Immature natural killer cell (primary cell): ENCODE data around the gene NRROS. TPM values are rescaled to one million over a fixed set of nuclear protein-coding genes. Genes with fewer than 3 reads are reported as not detected.
"Not testable (repeated sequence)": the region's sequence is repeated elsewhere in the genome, so short reads cannot be mapped to it uniquely, and the experiment has no call there.

Experiments
- DNase-seq, 3 donors: peaks; one replicate each; pipeline ENCODE4 v3.0.0; 2022; ENCODE audit warnings: mixed read lengths in 1 of 3
- H3K27ac Mint-ChIP-seq, 6 donors: one replicate each; pipeline ENCODE4 v1.8.0; 2020; ENCODE audit warnings: mixed read lengths in 6 of 6, mild to moderate bottlenecking in 5 of 6, inconsistent platforms in 4 of 6, moderate library complexity in 3 of 6
- H3K27me3 Mint-ChIP-seq, 3 donors: one replicate each; pipeline ENCODE4 v1.8.0; 2020 to 2021; ENCODE audit warnings: low read depth in 3 of 3, mild to moderate bottlenecking in 3 of 3, mixed read lengths in 3 of 3, moderate library complexity in 3 of 3, inconsistent platforms in 1 of 3
- H3K36me3 Mint-ChIP-seq, 3 donors: one replicate each; pipeline ENCODE4 v1.8.0; 2020; ENCODE audit warnings: mixed read lengths in 3 of 3, inconsistent platforms in 2 of 3, mild to moderate bottlenecking in 2 of 3
- H3K4me1 Mint-ChIP-seq, 2 donors: one replicate each; pipeline ENCODE4 v1.8.0; 2020; ENCODE audit warnings: inconsistent platforms in 2 of 2, mild to moderate bottlenecking in 2 of 2, mixed read lengths in 2 of 2, moderate library complexity in 1 of 2
- H3K4me3 Mint-ChIP-seq, 5 donors: one replicate each; pipeline ENCODE4 v1.8.0; 2020; ENCODE audit warnings: mild to moderate bottlenecking in 5 of 5, mixed read lengths in 5 of 5, inconsistent platforms in 3 of 5, moderate library complexity in 3 of 5
- H3K9me3 Mint-ChIP-seq, 6 donors: one replicate each; pipeline ENCODE4 v1.8.0; 2020; ENCODE audit warnings: mild to moderate bottlenecking in 6 of 6, mixed read lengths in 6 of 6, inconsistent platforms in 4 of 6, moderate library complexity in 3 of 6
- polyA plus RNA-seq, 3 donors: library from polyadenylated mRNA; unstranded; fragments of 300-500 nt; fragmentation: Illumina TruSeq; gene quantifications; one replicate each; pipeline ENCODE4 v1.2.3, GENCODE V29; 2021

NRROS gene
- 10 to 100 TPM in 1 of 3 donors, 1 to 10 TPM in 2; 6.3 to 14.1 (median 8.0) TPM for polyA plus RNA-seq

GRCh38 chr3:196639483-196640296 lies at the start of gene NRROS:
Gene NRROS (plus strand): TSS chr3:196639694. CDS start chr3:196654540, 14,846 bp downstream.
- Mint-ChIP-seq H3K27ac (peak within 1 kb of the TSS; percentile 88 to 100 (median 98)), H3K4me3 (peak within 1 kb of the TSS; percentile 86 to 98 (median 91)), H3K27me3 (peaks cover 11 to 15% (median 14%) of the 10 kb centered on the region in 3 donors), H3K4me1 (peaks cover 91 to 97% of the 10 kb centered on the region in 2 donors), H3K36me3 (peaks cover 2 to 18% (median 4%) of the 10 kb centered on the region in 3 donors), H3K9me3 (peaks cover 0 to 3% (median 0%) of the 10 kb centered on the region in 6 donors)
- peak; percentile 81 to 82 (median 81) for DNase-seq

- peaks cover 0 to 5% (median 0%) of the 10 kb centered on the region in 3 donors for H3K27me3 Mint-ChIP-seq
- no peak overlapping the region for H3K27ac Mint-ChIP-seq
- H3K9me3 Mint-ChIP-seq = no peaks in the 10 kb centered on the region
- DNase-seq = no peak
- no peaks in the 10 kb centered on the region for H3K4me1 Mint-ChIP-seq
- peaks cover 7 to 12% (median 7%) of the 10 kb centered on the region in 3 donors for H3K36me3 Mint-ChIP-seq
- H3K4me3 Mint-ChIP-seq = no peak overlapping the region
Observed at GRCh38 chr3:196590279-196590678, 49.2 kb upstream of the NRROS start.

GRCh38 chr3:196596355-196596754 lies 43.1 kb upstream of the NRROS start:
- H3K4me3 Mint-ChIP-seq = no peak overlapping the region
- H3K27ac Mint-ChIP-seq = no peak overlapping the region
- H3K36me3 Mint-ChIP-seq = no peaks in the 10 kb centered on the region
- no peaks in the 10 kb centered on the region for H3K9me3 Mint-ChIP-seq
- no peak for DNase-seq
- H3K27me3 Mint-ChIP-seq = peaks cover 2 to 7% (median 6%) of the 10 kb centered on the region in 3 donors
- H3K4me1 Mint-ChIP-seq = peaks cover 8 to 12% of the 10 kb centered on the region in 2 donors

GRCh38 chr3:196597971-196598733 lies 41.3 kb upstream of the NRROS start:
- peak in 2 of 3 donors; percentile 36 to 59 for DNase-seq
- H3K36me3 Mint-ChIP-seq, H3K27me3 Mint-ChIP-seq, H3K9me3 Mint-ChIP-seq: not testable (repeated sequence)
- peak overlapping the region in 2 of 6 donors; percentile 1 to 76 for H3K27ac Mint-ChIP-seq
- peak overlapping the region; percentile 74 to 91 (median 81) for H3K4me3 Mint-ChIP-seq
- peaks cover 8 to 12% of the 10 kb centered on the region in 2 donors for H3K4me1 Mint-ChIP-seq

DNA sequence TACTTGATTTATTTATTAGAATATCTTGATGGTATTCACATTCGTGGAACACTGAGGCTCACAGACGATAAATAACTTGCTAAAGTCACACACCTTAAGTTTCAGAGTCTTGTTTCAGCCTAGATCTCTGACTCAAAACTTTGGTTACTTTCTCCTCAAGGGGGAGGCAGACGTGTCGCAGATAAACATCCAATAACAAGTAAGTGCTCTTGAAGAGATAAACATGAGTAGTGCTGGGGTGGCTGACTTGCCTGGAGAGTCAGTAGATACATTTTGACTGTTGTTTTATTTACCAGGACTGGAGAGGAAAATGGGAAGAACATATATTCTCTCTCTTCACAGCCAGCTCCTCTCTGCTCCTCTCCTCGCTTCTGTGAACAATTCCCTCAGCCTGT lies 39.8 kb upstream of the NRROS start:
- Mint-ChIP-seq H3K9me3 (no peaks in the 10 kb centered on the region), H3K27ac (no peak overlapping the region), H3K36me3 (no peaks in the 10 kb centered on the region), H3K27me3 (peaks cover 2 to 6% (median 4%) of the 10 kb centered on the region in 3 donors), H3K4me3 (no peak overlapping the region), H3K4me1 (peaks cover 8 to 12% of the 10 kb centered on the region in 2 donors)
- DNase-seq = no peak

DNA sequence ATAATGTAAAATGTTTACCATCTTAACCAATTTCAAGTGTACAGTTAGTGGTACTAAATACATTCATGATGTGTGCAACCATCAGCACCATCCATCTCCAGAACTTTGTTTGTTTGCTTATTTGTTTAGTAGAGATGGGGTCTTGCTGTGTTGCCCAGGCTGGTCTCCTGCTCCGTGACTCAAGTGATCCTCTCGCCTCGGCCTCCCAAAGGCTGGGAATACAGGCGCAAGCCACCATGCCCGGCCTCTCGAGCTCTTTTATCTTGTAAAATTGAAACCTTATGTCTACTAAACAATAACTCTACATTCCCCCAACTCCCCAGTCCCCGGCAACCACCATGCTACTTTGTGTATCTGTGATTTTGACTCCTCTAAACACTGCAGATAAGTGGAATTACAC lies 39.1 kb upstream of the NRROS start:
- Mint-ChIP-seq H3K27ac (no peak overlapping the region), H3K4me3 (no peak overlapping the region), H3K9me3 (no peaks in the 10 kb centered on the region), H3K4me1 (peaks cover 8 to 12% of the 10 kb centered on the region in 2 donors), H3K27me3 (peaks cover 1 to 6% (median 2%) of the 10 kb centered on the region in 3 donors), H3K36me3 (no peaks in the 10 kb centered on the region)
- DNase-seq = no peak

GRCh38 chr3:196602673-196603072 lies 36.8 kb upstream of the NRROS start:
- Mint-ChIP-seq H3K4me1 (peaks cover 8 to 11% of the 10 kb centered on the region in 2 donors), H3K27me3 (peaks cover 0 to 6% (median 0%) of the 10 kb centered on the region in 3 donors), H3K36me3 (no peaks in the 10 kb centered on the region), H3K27ac (no peak overlapping the region), H3K4me3 (no peak overlapping the region), H3K9me3 (no peaks in the 10 kb centered on the region)
- no peak for DNase-seq

GRCh38 chr3:196603683-196604082 lies 35.8 kb upstream of the NRROS start:
- H3K4me3 Mint-ChIP-seq = no peak overlapping the region
- H3K36me3 Mint-ChIP-seq = no peaks in the 10 kb centered on the region
- no peak for DNase-seq
- no peaks in the 10 kb centered on the region for H3K9me3 Mint-ChIP-seq
- no peak overlapping the region for H3K27ac Mint-ChIP-seq
- H3K4me1 Mint-ChIP-seq = peaks cover 0 to 4% of the 10 kb centered on the region in 2 donors
- no peaks in the 10 kb centered on the region for H3K27me3 Mint-ChIP-seq

- peaks cover 5 to 11% of the 10 kb centered on the region in 2 donors for H3K4me1 Mint-ChIP-seq
- no peak for DNase-seq
- peaks cover 0 to 1% (median 0%) of the 10 kb centered on the region in 3 donors for H3K27me3 Mint-ChIP-seq
- no peaks in the 10 kb centered on the region for H3K36me3 Mint-ChIP-seq
- H3K4me3 Mint-ChIP-seq = no peak overlapping the region
- H3K27ac Mint-ChIP-seq = no peak overlapping the region
- no peaks in the 10 kb centered on the region for H3K9me3 Mint-ChIP-seq
Observed at GRCh38 chr3:196604548-196604947, 34.9 kb upstream of the NRROS start.

GRCh38 chr3:196608693-196609092 lies 30.8 kb upstream of the NRROS start:
- Mint-ChIP-seq H3K4me1 (peaks cover 42 to 53% of the 10 kb centered on the region in 2 donors), H3K4me3 (peak overlapping the region in 1 of 5 donors; percentile 38), H3K27ac (peak overlapping the region in 3 of 6 donors; percentile 45 to 83 (median 53)), H3K36me3 (no peaks in the 10 kb centered on the region), H3K27me3 (peaks cover 1 to 2% (median 2%) of the 10 kb centered on the region in 3 donors), H3K9me3 (no peaks in the 10 kb centered on the region)
- no peak for DNase-seq

- Mint-ChIP-seq H3K27me3 (peaks cover 2 to 4% (median 3%) of the 10 kb centered on the region in 3 donors), H3K27ac (peak overlapping the region; percentile 77 to 95 (median 92)), H3K9me3 (no peaks in the 10 kb centered on the region), H3K4me3 (peak overlapping the region; percentile 58 to 79 (median 74)), H3K36me3 (no peaks in the 10 kb centered on the region), H3K4me1 (peaks cover 46 to 58% of the 10 kb centered on the region in 2 donors)
- DNase-seq = peak; percentile 86 to 89 (median 87)
Observed at GRCh38 chr3:196609343-196609775, 30.1 kb upstream of the NRROS start.

DNA sequence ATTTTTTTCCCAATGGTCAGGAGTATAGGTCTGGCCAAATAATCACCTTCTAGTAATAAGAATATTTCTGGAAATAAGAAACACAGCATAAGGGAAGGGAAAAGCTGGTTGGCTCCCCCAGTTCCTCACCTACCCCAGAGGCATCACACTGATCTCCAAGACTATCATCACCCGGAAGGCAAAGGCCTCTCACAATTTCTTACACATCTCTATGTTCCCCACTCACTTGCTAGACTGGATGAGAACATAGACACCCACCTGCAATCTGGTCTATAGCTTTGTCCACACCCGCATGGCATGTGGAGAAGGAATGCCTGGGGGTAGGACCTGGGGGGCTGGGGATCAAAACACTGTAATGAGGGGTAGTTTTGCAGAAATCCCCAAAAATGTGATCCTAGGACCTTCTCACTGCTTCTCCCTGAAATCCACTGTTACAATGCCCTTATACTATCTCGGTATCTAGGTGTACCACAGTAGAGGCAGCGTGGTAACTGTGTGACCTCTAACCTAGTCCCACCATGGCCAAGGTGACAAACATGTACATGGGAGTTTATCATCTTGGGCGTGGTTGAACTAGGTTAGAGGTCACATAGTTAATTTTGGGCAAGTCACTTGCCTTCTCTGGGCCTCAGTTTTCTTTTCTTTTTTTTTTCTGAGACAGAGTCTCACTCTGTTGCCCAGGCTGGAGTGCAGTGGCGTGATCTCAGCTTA lies 29.5 kb upstream of the NRROS start:
- Mint-ChIP-seq H3K4me3 (peak overlapping the region; percentile 58 to 79 (median 74)), H3K9me3 (no peaks in the 10 kb centered on the region), H3K4me1 (peaks cover 46 to 58% of the 10 kb centered on the region in 2 donors), H3K36me3 (no peaks in the 10 kb centered on the region), H3K27ac (peak overlapping the region; percentile 77 to 95 (median 92)), H3K27me3 (peaks cover 2 to 4% (median 3%) of the 10 kb centered on the region in 3 donors)
- DNase-seq = peak; percentile 49 to 70 (median 52)

- Mint-ChIP-seq H3K4me1 (peaks cover 46 to 58% of the 10 kb centered on the region in 2 donors), H3K36me3 (no peaks in the 10 kb centered on the region), H3K9me3 (no peaks in the 10 kb centered on the region), H3K27me3 (peaks cover 2 to 4% (median 3%) of the 10 kb centered on the region in 3 donors), H3K4me3 (peak overlapping the region; percentile 41 to 78 (median 65)), H3K27ac (peak overlapping the region; percentile 43 to 85 (median 74))
- no peak for DNase-seq
Observed at GRCh38 chr3:196611761-196612483, 27.6 kb upstream of the NRROS start.
